Suprapubic skin (tissue), 3 donors: ENCODE measurements around the gene MEIS3.

Source experiments
- EP300 ChIP-seq: sonication (generic); formaldehyde crosslinking; IDR thresholded peaks from one replicate; pipeline ENCODE4 v1.6.1; 2017; ENCODE audit warnings: antibody characterized with exemption
- POLR2A ChIP-seq, 2 donors: fragments of 450-650 bp; IDR thresholded peaks; one replicate each; pipeline ENCODE4 v1.6.1; 2017; ENCODE audit warnings: antibody characterized with exemption in 2 of 2, mild to moderate bottlenecking in 2 of 2, moderate library complexity in 2 of 2
- TF ChIP-seq, protein P1 (sequence below), 2 donors: fragments of 200-600 bp in 1 of 2; fragments of 450-650 bp in 1 of 2; sonication (generic) in 1 of 2; IDR thresholded peaks; one replicate each; pipeline ENCODE4 v1.5.1; 2016 to 2019; ENCODE audit warnings: antibody characterized with exemption in 2 of 2, mild to moderate bottlenecking in 1 of 2, moderate library complexity in 1 of 2

DNA sequence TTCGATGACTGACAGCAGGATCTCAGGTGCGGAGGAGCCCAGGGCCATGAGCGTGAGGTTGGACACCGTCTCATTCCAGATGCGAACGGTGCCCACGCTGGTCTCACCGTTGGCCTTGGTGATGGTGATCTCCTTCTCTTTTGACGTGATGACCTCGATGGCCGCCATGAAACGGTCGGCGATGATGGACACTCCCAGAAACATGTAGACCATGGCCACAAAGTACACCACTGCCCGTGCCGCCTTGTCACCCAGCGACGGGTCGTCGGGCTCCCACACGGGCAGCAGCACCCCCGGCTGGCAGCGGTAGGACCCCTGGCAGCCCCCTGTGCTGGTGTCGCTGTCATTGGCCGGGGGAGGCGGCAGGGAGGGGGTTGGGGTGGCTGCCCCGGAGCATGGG lies 46.6 kb upstream of the MEIS3 start:
- TF ChIP-seq POLR2A (IDR thresholded peaks at IDR 0.05): no peak
- TF ChIP-seq, protein P1, sequence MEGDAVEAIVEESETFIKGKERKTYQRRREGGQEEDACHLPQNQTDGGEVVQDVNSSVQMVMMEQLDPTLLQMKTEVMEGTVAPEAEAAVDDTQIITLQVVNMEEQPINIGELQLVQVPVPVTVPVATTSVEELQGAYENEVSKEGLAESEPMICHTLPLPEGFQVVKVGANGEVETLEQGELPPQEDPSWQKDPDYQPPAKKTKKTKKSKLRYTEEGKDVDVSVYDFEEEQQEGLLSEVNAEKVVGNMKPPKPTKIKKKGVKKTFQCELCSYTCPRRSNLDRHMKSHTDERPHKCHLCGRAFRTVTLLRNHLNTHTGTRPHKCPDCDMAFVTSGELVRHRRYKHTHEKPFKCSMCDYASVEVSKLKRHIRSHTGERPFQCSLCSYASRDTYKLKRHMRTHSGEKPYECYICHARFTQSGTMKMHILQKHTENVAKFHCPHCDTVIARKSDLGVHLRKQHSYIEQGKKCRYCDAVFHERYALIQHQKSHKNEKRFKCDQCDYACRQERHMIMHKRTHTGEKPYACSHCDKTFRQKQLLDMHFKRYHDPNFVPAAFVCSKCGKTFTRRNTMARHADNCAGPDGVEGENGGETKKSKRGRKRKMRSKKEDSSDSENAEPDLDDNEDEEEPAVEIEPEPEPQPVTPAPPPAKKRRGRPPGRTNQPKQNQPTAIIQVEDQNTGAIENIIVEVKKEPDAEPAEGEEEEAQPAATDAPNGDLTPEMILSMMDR (IDR thresholded peaks at IDR 0.05): no peak
- no peak for TF ChIP-seq EP300
